ES-I3 (cell line): ENCODE measurements around the gene PKNOX1.
"Not testable (repeated sequence)": the region's sequence is repeated elsewhere in the genome, so short reads cannot be mapped to it uniquely, and the experiment has no call there.

Experiments used
- H3K36me3 ChIP-seq: 2 replicates; pipeline ENCODE4 v1.6.1; 2013; ENCODE audit warnings: mild to moderate bottlenecking, low read length, control low read depth, moderate library complexity; ENCODE audit not compliant: insufficient read depth
- H3K4me1 ChIP-seq: 2 replicates; pipeline ENCODE4 v1.6.1; 2013; ENCODE audit warnings: mild to moderate bottlenecking, control low read depth, low read length; ENCODE audit not compliant: insufficient read depth
- H3K9ac ChIP-seq: 2 replicates; pipeline ENCODE4 v1.6.1; 2013; ENCODE audit warnings: low read depth, mild to moderate bottlenecking, low read length, moderate library complexity
- H3K9me3 ChIP-seq: 2 replicates; pipeline ENCODE4 v1.6.1; 2013; ENCODE audit warnings: mild to moderate bottlenecking, low read length, moderate library complexity; ENCODE audit not compliant: control insufficient read depth, insufficient read depth

The PKNOX1 gene

DNA sequence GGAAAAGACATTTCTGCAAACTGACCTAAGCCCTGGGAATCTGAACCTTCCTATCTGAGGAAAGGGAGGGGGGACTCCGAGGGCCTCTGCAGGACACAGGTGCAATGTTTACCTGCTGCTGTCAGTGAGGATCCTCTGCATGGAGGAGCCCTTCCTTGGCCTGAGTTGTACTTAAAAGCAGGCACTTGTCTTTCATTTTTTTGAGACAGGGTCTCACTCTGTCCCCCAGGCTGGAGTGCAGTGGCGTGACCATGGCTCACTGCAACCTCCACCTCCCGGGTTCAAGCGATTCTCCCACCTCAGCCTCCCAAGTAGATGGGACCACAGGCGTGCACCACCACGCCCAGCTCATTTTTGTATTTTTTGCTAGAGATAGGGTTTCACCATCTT, 35.8 kb upstream of the PKNOX1 start:
- not testable (repeated sequence) for H3K9ac ChIP-seq, H3K9me3 ChIP-seq, H3K36me3 ChIP-seq
- peaks cover 22% of the 10 kb centered on the region for H3K4me1 ChIP-seq

DNA sequence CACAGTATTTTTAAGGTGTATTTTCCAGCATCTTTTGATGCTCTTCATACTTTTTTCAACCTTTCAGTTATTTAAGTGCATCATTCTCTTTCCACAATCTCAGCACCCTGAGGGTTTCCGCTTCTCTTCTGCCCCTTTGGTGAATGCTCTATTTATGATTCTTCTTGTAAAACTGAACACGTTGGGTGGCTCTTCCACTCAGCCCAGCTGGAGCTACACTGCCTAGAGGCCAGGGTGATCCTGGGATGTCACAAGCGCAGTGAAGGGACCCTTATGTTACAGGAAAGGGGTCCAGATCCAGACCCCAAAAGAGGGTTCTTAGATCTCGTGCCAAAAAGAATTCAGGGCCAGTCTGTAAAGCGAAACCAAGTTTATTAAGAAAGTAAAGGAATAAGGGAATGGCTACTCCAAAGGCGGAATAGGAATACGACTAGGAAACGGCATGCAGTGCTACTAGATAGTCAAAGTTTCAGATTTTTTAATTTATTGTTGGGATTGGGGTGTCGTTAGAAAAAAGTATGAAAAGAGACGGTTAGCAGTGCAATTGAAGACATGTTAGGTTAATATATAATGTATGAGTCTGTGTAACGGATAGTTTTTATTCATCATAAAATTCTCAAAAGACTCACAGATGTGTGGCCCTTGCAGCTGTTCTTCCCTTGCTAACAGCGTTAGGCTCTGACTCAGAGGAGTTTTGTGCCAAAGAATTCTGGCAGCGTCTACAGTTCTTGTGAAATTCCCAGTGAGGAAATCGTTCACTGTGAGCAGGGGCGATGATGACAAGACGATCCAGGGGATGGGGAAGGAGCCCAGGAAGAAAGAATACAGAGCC, 34.6 kb upstream of the PKNOX1 start:
- no peaks in the 10 kb centered on the region for H3K36me3 ChIP-seq
- no peaks in the 10 kb centered on the region; the same call in 1 of the 2 replicates for H3K9me3 ChIP-seq
- no peak overlapping the region for H3K9ac ChIP-seq
- H3K4me1 ChIP-seq, result peaks cover 22% of the 10 kb centered on the region

DNA sequence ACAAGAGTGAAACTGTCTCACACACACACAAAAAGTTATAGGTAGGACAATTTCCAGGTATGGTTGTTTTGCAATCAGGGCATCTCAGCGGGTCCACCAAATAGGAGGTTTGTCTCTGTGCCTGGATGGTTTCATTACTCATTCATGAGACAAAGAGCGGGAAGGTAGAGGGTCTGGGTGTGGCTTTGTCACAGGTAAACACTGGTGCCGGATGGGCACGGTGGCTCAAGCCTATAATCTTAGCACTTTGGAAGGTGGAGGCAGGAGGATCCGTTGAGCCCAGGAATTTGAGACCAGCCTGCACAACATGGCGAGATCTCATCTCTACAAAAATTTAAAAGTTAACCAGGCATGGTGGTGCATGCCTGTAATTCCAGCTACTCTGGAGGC, 32.7 kb upstream of the PKNOX1 start:
- no peaks in the 10 kb centered on the region for H3K36me3 ChIP-seq
- peaks cover 18% of the 10 kb centered on the region for H3K4me1 ChIP-seq
- H3K9ac ChIP-seq, result no peak overlapping the region
- H3K9me3 ChIP-seq, result no peaks in the 10 kb centered on the region; the same call in 1 of the 2 replicates

DNA sequence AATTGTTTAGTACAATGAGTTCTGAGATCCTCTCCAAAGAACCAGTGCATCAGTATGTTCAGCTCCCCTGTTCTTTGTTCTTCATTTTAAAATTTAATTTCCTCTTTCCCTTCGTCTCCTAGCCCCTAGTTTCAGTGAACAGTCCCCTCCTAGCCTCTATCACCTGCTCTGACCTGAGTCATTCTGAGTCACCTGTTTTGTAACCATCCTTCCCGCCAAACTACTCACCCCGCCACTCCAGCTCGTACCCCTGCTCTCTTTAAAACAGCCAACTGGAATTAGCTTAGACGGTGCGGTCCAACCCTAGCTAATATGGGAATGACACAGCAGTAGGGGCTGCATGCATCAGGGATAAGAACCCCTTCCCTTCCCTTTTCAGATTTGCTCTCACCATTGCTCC, 32.1 kb upstream of the PKNOX1 start:
- no peaks in the 10 kb centered on the region; the same call in 1 of the 2 replicates for H3K9me3 ChIP-seq
- H3K36me3 ChIP-seq, result no peaks in the 10 kb centered on the region

DNA sequence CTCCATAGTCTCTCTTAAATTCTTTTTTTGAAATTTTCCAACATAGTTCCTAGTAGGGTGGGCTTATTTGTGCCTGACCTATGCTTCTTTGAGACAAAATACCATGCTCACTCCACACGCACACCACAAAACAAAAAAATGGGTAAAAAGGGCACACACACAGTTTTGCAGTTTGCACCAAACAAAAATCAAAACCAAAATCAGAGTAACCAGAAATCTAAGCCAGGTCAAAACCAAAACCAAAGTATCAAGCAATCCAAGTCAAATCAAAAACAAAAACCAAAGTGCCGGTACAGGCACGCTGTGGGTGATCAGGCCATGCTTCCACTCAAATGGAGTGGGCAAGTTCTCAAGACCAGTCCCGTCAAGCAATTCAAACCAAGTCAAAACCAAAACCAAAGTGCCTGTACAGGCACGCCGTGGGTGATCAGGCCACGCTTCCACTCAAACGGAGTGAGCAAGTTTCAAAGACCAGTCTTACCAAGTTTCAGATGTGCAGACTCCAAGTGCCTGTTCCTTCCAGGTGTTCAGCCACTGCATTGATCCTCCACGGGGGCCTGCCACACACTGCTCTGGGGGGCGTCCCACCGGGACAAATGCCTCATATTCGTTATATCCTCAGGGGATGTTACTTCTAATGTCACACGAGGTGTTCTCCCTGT, 25.1 kb upstream of the PKNOX1 start:
- not testable (repeated sequence) for H3K9me3 ChIP-seq, H3K36me3 ChIP-seq, H3K4me1 ChIP-seq, H3K9ac ChIP-seq

More for the DNA sequence above, 32.1 kb upstream of the PKNOX1 start:
- peaks cover 14% of the 10 kb centered on the region for H3K4me1 ChIP-seq
- no peak overlapping the region for H3K9ac ChIP-seq

DNA sequence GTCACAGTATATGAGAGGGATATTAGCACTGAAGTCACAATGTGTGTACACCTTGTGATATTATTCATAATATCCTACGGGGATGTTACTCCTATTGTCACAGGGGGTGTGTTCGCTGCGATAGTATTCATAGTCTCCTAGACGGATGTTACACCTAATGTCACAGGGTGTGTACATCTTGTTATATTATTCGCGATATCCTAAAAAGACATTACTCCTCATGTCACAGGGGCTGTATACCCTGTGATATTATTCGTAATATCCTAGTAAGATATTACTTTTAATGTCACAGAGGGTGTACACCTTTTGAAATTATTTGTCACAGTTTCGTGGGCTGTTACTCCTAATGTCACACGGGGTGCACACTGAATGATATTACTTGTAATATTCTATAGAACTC, 23.2 kb upstream of the PKNOX1 start:
- H3K4me1 ChIP-seq, H3K36me3 ChIP-seq, H3K9me3 ChIP-seq, H3K9ac ChIP-seq: not testable (repeated sequence)

DNA sequence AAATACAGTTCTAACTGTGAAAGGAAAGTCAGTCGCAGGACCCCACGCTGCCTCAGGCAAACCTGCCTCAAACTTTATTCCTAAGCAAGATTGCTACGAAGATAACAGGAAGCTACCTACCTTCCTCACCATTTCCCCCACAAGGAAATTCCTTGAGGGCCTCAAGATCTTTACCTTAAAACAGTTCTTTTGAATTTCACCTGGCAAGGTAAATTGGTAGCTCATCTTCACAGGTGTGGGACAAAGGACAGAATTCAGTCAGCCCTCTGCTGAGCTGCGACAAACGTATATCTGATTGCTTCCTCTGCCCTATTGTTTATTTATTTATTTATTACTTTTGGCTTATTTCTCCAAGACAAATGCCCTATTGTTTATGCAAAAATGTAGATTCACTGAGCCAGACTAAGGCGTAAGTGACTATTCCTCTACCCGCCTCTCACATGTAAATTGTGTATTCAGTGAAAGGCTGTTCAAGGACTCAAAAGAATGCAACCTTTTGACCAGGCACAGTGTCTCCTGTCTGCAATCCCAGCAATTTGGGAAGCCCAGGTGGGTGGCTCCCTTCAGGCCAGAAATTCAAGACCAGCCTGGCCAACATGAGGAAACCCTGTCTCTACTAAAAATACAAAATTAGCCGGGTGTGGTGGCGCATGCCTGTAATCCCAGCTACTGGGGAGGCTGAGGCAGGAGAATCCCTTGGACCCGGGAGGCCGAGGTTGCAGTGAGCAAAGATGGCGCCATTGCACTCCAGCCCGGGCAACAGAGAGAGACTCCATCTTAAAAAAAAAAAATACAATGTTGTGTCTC, 17.3 kb upstream of the PKNOX1 start:
- peaks cover 18% of the 10 kb centered on the region for H3K4me1 ChIP-seq
- no peaks in the 10 kb centered on the region for H3K9me3 ChIP-seq
- H3K9ac ChIP-seq, result no peak overlapping the region; the same call in 1 of the 2 replicates
- no peaks in the 10 kb centered on the region for H3K36me3 ChIP-seq

DNA sequence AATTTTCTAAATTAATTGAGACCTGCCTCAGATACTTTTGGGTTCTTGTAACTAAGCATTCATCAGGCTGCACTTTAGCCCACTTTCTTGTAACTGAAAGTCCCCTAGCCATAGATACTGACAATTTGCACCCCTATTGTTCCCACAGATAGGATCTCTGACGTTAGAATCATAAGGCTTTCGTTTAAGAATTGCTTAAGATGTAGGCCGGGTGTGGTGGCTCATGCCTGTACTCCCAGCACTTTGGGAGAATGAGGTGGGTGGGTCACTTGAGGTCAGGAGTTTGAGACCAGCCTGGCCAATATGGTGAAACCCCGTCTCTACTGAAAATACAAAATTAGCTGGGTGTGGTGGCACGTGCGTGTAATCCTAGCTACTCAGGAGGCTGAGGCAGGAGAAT, 16.2 kb upstream of the PKNOX1 start:
- peaks cover 24% of the 10 kb centered on the region for H3K4me1 ChIP-seq
- H3K9me3 ChIP-seq, H3K36me3 ChIP-seq, H3K9ac ChIP-seq: not testable (repeated sequence)

DNA sequence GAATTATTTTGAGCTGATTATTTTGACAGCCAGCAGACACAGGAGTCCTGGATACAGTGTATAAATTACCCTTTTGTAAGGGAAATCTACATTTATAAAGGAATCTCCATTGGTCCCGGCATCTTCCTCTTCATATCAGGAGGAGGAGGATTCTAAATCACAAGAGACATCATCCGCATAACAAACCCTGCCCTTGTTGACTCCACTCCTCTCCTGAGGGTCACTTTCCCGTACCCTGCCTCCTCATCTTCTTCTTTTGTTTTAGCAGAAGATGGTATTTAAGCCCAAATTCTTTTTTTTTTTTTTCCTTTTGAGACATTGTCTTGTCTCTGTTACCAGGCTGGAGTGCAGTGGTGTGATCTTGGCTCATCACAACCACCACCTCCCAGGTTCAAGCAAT, 14.6 kb upstream of the PKNOX1 start:
- Histone ChIP-seq H3K36me3 (no peaks in the 10 kb centered on the region), H3K4me1 (peaks cover 24% of the 10 kb centered on the region), H3K9me3 (no peaks in the 10 kb centered on the region), H3K9ac (no peak overlapping the region)

DNA sequence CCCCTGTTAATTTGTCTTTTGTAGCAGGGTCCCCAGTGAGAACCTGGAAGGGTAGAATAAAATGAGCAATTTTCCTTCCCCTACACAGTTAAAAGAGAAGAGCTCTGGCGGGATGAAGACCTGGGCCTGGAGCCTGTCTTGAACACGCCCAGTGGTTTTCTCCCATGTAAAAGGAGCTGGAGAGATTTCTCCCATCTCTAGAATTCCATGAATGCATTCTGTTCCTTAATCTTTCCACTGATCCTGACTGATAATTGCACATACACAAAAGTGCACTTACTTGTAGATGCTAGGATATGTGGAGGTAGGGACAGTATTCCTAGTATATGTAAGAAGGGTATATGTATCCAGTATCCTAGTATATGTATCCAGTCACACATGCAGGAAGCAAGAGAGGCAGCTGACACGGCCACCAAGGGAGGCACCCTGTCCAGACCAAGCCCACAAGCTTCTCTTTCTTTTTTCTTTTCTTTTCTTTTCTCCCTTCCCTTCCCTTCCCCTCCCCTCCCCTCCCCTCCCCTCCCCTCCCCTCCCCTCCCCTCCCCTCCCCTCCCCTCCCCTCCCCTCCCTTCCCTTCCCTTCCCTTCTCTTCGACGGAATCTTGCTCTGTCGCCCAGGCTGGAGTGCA, 11.9 kb upstream of the PKNOX1 start:
- Histone ChIP-seq H3K36me3 (no peaks in the 10 kb centered on the region), H3K9me3 (no peaks in the 10 kb centered on the region), H3K9ac (no peak overlapping the region), H3K4me1 (peaks cover 13% of the 10 kb centered on the region; the same call in 1 of the 2 replicates)

DNA sequence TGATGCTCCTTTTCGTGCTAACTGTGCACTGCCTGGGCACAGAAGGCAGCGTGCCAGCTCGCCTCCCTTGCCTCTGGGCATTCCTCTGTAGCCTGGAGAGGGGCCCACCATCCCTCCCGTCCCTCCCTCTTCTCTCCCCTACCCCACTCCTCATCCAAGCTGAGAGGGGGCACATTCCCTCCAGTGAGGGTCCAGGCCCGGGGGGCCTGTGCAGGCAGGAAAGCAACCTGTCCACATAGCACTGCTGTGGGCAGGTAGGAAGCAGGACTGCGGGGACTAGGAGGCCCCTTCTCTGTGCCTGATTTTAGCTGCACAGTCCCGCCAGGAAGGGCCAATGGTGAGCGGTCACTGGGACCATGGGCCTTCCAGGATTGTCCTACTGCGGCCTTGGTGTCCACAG, 10.3 kb upstream of the PKNOX1 start:
- no peaks in the 10 kb centered on the region for H3K36me3 ChIP-seq

DNA sequence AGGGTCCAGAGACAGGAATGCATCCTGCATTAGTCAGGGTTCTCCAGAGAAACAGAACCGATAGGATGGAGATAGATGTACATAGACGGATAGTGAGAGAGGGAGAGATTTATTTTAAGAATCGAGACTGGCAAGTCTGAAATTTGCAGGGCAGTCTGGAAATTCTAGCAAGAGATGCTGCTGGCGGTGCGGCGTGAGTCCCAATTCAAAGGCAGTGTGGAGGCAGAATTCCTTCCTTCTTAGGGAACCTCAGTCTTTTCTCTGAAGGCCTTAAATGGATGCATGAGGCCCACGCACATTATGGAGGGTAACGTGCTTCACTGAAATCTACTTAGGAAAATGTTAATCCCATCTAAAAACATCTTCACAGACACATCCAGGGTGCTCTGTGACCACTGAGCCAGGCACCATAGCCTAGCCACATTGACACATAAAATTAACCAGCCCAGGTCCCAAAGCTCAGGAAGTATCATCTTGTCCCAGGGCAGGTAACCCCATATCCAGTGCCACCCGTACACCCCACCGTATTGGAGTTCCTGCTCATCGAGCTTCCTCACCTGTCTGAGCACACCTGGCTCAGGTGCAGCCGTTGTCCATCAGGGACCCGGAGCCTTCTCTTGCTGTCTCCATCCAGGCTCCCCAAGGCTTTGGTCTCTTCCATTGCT, 9.7 kb upstream of the PKNOX1 start:
- H3K36me3 ChIP-seq, result no peaks in the 10 kb centered on the region
- H3K9ac ChIP-seq, result no peak overlapping the region
- H3K9me3 ChIP-seq, result no peaks in the 10 kb centered on the region
- H3K4me1 ChIP-seq, result peaks cover 10% of the 10 kb centered on the region; the same call in 1 of the 2 replicates

More for the DNA sequence above, 10.3 kb upstream of the PKNOX1 start:
- peaks cover 10% of the 10 kb centered on the region; the same call in 1 of the 2 replicates for H3K4me1 ChIP-seq
- H3K9ac ChIP-seq, result no peak overlapping the region
- no peaks in the 10 kb centered on the region for H3K9me3 ChIP-seq

DNA sequence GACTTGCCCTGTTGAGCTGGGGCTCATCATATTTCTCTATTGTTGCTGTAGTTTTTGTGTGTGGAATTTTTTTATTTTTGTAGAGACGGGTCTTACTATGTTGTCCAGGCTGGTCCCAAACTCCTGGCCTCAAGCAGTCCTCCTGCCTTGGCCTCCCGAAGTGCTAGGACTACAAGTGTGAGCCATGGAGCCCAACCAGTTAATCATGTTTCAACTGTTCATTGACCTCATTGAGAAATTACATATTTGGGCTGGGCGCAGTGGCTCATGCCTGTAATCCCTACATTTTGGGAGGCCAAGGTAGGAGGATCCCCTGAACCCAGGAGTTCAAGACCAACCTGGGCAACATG, 9.2 kb upstream of the PKNOX1 start:
- Histone ChIP-seq H3K9ac (no peak overlapping the region), H3K4me1 (peaks cover 10% of the 10 kb centered on the region; the same call in 1 of the 2 replicates), H3K9me3 (no peaks in the 10 kb centered on the region), H3K36me3 (no peaks in the 10 kb centered on the region)

DNA sequence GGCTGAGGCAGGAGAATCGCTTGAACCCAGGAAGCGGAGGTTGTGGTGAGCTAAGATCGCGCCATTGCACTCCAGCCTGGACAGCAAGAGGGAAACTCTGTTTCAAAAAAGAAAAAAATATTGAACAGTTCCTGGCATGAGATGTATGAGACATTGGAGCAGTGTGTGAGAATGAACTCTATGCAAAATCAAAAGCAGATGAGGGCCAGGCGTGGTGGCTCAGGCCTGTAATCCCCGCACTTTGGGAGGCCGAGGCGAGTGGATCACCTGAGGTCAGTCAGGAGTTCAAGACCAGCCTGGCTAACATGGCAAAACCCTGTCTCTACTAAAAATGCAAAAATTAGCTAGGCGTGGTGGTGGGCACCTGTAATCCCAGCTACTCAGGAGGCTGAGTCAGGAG, 6.7 kb upstream of the PKNOX1 start:
- H3K36me3 ChIP-seq, H3K9ac ChIP-seq, H3K9me3 ChIP-seq: not testable (repeated sequence)
- peaks cover 13% of the 10 kb centered on the region for H3K4me1 ChIP-seq
